Iris pigment epithelial cell (primary cell): Measurements from ENCODE around the gene MYO1D.
"Not testable (repeated sequence)": the region's sequence is repeated elsewhere in the genome, so short reads cannot be mapped to it uniquely, and the experiment has no call there.

Experiments
- DNase-seq: peaks from one replicate; pipeline ENCODE4 v3.0.0-alpha.2; 2011; ENCODE audit warnings: low read depth

The MYO1D gene

DNA sequence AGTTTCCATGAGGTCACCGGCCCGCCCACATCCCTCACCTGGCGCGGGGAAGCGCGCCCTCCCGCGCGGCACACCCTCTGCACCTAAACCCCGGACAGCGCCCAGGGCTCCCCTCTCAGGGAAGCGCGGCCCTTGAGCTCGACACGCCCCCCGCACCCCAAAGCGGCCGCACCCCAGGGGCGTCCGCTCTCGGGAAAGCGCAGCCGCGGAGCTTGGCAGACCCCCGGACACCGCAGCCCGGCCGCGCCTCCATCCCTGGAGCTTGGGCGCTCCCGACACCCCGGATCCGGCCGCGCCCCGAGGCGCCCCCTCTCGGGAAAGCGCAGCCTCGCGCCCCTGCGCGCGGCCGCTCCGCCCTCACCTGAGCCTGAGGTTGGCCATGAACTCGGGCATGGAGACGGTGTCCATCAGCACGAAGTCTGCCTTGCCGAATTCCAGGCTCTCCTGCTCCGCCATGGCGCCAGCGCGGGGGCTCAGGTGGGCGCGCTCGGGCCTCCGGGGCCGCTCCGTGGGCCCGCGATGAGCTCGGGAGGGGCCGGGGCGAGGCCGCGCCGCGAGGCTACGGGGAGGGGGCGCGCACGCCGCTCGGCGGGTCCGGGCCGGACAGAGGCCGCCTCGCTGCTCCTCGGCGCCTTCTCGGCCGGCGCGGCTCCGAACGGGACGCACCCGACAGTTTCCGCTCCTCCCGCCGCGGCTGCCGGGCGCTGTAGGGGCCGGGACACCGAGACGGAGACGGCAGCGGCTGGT lies at the start of gene MYO1D:
MYO1D (minus strand) TSS at position 708 of the 747 bp plus-strand sequence; CDS start at position 456, 252 bp downstream.
- DNase-seq: no peak

DNA sequence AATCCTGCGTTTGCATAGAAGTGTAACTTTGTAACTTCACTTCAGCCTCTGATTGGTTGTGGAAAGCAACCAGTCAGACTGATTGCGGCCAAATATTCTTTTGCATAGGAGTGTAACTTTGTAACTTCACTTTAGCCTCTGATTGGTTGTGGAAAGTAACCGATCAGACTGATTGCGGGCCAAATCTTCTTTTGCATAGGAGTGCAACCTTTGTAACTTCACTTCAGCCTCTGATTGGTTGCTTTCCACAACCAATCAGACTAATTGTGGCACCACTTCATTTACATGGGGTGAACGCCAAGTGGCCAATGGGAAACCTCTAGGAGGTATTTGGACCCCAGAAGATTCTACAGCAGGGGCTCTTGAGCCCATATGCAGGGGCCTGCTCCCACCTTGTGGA lies 49.3 kb upstream of the MYO1D start:
- no peak for DNase-seq

DNA sequence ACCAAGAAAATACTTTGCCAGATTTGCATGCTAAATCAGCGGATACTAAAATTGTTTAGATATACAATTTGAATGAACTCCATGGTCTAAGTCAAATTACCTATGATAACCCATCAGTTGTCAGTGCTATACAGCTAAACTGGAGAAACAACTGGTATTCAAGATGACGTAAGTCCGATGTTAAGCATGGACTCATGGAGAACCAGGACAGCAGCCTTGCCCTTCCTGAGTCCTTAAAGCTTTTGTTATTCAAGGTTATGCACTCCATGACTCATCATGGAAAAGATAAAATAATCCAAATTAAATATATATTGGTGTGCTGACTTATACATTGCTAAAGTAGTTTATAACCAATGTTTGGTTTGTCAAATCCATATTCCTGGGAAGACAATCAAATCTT lies 47.0 kb upstream of the MYO1D start:
- DNase-seq: peak; percentile 46

- no peak for DNase-seq
Measured at GRCh38 chr17:32921017-32921416, 44.1 kb upstream of the MYO1D start.

GRCh38 chr17:32920293-32920692 lies 43.4 kb upstream of the MYO1D start:
- DNase-seq: no peak

GRCh38 chr17:32919876-32920275 lies 43.0 kb upstream of the MYO1D start:
- not testable (repeated sequence) for DNase-seq

DNA sequence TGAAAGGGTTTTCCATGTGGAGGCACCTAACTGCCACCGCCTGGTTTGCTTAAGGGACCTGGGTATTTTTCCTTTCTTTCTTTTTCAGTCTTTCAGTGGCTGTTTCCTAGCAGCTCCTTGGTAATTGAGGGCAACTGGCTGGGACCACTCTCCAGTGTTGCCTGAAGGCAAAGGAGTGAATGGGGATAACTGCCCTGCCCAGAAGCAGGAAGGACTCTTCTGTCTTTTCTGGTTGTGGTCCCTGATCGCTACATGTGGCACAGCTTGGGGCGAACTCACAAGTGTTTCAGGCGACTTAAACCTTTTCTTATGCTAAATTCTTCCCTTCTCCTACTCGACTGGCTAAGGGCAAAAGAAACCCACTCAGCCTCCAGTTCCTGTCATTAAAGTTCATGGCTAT lies 40.9 kb upstream of the MYO1D start:
- DNase-seq: no peak

DNA sequence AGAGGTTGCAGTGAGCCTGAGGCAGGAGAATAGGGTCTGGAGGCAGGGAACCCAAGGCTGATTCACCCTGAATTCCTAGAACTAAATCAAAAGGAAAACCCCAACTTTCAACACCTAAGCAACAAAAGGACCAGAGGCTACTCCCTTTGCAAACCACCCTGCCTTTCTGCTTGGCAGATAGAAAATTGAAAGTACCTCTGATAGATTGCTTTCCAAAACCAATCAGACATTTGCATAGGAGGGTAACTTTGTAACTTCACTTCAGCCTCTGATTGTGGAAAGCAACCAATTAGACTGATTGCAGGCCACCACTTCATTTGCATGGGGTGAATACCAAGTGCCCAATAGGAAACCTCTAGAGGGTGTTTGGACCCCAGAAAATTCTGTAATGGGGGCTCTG lies 40.2 kb upstream of the MYO1D start:
- DNase-seq: no peak

DNA sequence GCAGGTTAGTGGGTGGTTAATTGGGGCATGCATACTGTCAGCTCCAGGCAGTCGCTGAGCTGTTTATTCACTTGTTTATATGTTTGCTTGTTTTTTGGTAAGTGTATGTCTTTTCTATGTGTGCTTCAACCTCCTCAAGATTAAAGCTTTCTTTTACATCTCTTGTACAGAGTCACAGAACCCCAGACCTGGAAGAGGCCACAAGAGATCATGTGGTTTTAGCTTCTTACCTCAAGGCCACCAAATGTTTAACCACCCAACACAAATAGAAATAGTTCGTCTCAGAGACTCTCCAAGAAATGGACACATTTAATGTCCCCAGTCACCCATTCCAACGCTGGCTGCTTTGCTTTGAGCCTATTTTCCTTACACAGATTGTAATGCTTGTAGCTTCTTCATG lies 39.2 kb upstream of the MYO1D start:
- no peak for DNase-seq

DNA sequence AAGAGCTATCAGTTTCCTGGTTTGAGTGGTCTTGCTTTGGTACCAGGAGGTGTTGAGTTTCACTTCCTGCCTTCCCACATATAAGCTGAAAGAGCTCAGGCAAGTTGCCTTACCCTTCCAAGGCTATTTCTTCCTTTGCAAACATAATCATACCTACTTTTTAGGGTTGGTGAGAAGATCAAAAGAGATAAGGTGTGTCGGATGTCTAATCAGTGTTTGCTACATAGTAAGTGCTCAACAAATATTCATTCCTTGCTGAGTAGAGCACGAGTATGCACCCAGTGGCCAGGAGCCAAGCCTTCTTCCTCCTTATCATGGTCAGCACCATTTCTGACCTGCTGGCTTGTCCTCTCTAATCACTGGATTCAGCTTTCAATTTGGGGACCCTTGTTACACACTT lies 38.3 kb upstream of the MYO1D start:
- DNase-seq: no peak

GRCh38 chr17:32914181-32914580 lies 37.3 kb upstream of the MYO1D start:
- DNase-seq: no peak

DNA sequence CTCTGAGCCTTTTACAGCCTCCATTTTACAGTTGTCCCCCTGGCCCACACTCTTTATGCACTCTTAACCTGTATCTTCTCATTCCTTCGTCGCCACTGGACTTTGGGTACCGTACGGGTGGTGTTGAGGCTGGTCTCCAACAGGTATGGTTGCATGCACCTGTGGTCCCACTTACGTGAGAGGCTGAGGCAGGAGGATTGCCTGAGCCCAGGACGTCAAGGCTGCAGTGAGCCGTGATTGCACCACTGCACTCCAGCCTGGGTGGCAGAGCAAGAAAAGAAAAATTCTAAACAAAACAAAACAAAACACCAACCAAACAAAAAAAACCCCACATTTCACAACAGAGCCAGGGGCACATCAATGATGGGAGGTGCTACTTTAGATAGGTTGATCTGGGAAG lies 36.7 kb upstream of the MYO1D start:
- no peak for DNase-seq

DNA sequence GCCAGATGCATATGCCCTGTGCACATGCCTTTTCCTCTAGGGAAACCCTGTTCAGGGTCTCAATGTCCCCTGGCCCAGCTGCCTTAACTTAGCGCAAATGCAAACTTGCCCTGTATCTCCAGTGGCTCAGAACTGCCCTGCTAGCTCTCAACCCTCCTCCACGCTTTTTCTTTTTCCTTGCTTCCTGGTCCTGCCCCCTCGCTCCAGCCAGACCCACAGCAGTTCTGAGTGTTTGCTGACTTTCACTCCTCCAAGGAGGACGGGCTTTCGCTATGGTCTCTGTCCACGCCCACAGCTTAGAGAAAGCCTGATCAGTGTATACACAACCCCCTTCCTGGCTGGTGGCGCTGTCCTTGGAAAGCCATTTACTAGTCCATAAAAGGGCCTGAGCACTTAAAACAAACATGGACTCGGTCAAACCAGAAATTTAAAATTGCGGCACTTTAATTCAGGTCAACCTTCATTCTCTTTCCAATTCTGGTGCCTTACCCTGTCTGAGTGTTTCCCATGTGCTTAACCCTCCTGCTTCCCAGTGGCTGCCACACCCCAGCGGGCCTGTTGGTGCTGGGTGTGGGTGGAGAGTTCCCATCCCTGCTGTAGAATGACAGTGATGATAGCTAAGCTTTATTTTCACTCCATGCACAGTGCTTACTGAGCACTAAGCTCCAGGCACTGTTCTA lies 35.4 kb upstream of the MYO1D start:
- peak; percentile 83 for DNase-seq

- no peak for DNase-seq
Measured at GRCh38 chr17:32910769-32911168, 33.8 kb upstream of the MYO1D start.

- DNase-seq: peak; percentile 89
Measured at GRCh38 chr17:32909787-32910369, 33.0 kb upstream of the MYO1D start.

- no peak for DNase-seq
Measured at GRCh38 chr17:32907583-32907982, 30.7 kb upstream of the MYO1D start.

DNA sequence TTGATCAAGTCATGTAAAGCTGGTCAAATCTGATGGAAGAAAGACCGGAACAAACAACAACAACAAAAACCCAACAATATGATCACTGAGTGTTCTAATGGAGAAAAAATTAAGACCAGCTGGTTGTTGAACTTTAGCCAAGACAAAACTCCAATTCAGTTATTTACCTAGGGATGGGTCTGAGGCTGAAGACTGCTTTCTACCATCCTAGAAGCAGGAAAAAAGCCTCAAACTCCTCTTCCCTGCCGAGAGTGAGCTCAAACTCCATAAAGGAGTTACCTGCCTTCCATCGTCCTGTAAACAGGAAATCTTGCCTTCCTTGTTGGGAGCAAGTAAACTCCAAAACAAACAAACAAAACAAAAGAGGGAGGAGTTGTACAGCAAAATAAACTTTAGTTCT lies 28.0 kb upstream of the MYO1D start:
- DNase-seq: no peak

- no peak for DNase-seq
Measured at GRCh38 chr17:32903774-32904673, 27.1 kb upstream of the MYO1D start.

GRCh38 chr17:32901743-32902142 lies 24.8 kb upstream of the MYO1D start:
- DNase-seq: no peak

- no peak for DNase-seq
Measured at GRCh38 chr17:32899236-32900013, 22.5 kb upstream of the MYO1D start.

- no peak for DNase-seq
Measured at GRCh38 chr17:32896647-32897258, 19.8 kb upstream of the MYO1D start.
